Ureter (tissue), 1 donor: ENCODE results near the gene AHNAK2. TPM values are rescaled to one million over a fixed set of nuclear protein-coding genes. Genes with fewer than 3 reads are reported as not detected.
A peak's percentile ranks its signal among the peaks of the same experiment; 100 is the strongest.
"Not testable (repeated sequence)": the region's sequence is repeated elsewhere in the genome, so short reads cannot be mapped to it uniquely, and the experiment has no call there.

ENCODE experiments used
- DNase-seq: peaks from one replicate; pipeline ENCODE4 v3.0.0-alpha.2; 2020; ENCODE audit warnings: low spot score
- total RNA-seq: library from RNA; stranded (reverse); gene quantifications from one replicate; pipeline ENCODE4 v1.2.4, GENCODE V29; 2023
- donor health status: DM: yes; HTN: yes; CAD: no.

AHNAK2 gene
- total RNA-seq, 1 donor from 2014 or later, result 34.5 TPM

DNA sequence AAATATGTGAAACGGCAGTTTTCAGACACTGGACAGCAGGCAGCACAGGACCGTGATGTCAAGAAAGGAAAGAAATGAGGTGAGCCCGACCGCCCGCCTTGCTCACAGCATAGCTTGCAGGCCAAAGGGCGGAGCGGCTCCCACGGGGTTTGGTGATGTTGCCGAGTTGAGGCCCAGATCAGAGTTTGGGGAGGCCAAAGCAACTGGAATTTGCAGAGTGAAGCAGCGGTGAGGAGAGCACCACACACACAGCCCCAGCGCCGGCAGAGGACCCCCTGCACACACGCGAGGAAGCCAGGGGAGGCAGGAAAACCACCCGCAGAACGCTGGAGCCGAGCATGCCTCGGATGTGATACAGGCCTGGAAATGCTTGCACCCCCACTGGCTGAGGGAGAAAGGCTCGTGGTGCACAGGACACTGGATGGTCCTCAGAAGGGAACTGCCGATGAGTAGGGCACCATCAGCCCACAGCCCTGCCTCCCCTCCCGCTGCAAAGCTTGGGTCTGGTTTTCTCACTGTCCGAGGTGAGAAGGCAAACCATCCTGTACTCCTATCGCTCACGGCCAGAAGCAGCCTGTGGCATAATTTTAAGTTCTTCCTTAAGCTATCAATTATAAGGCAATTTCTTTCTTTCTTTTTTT, 79.2 kb downstream of the AHNAK2 start:
- DNase-seq, result no peak

DNA sequence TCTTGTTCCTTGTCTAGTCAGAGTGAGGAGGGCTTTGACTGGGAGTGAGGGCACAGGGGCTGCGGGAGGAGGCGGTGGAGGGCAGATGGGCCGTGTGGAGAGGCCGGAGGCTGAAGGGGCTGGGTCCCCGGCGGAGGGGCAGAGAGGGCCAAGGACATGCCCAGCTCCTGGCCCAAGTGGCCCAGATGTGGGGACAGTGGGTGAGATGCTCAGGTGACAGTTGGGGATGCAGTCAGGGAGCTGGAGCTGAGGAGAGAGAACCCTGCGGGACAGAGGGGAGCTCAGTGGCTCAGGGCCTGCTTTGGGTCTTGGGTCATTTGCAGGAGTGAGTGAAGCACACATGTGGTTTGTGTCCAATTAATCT, 80.0 kb downstream of the AHNAK2 start:
- no peak for DNase-seq

DNA sequence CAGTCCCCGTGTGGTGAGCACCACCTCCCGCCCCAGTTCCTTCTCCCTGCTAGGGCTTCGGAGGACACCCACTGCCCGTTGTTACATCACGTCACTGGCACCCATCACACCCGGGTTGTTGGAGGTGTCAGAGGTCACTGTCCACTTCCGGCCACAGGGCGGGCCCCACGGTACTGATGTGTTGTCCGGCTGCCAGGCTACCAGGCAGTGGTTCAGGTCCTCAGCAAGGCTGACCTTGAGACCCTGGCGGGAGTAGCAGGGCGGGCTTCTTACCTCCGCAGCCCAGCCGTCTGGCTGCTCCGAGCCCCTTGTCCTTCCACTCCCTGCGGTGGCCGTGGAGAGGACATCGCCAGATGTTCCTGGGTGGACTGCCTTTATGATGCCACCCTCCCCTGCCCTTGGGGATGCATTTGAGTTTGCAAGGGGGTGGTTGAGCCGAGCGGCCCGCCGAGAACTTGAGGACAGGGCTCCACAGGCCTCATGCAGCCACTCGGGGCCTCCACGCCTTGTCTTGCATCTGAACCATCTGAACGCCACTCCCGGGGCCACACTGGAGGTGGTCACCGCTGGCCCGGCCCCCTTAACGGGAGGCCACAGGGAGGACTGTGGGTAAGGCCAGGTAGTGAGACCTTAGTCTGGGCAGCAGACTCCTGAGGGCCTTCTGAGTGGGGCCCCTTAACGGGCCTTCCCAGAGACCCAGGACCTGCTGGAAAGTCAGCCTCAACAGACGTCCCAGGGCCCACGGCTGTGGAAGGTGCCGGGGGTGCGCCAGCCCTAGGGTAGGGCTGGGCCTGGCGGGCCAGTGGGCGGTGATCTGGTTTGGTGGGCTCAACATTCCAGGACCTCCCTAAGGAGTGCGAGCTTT, 80.6 kb downstream of the AHNAK2 start:
- DNase-seq, result no peak

DNA sequence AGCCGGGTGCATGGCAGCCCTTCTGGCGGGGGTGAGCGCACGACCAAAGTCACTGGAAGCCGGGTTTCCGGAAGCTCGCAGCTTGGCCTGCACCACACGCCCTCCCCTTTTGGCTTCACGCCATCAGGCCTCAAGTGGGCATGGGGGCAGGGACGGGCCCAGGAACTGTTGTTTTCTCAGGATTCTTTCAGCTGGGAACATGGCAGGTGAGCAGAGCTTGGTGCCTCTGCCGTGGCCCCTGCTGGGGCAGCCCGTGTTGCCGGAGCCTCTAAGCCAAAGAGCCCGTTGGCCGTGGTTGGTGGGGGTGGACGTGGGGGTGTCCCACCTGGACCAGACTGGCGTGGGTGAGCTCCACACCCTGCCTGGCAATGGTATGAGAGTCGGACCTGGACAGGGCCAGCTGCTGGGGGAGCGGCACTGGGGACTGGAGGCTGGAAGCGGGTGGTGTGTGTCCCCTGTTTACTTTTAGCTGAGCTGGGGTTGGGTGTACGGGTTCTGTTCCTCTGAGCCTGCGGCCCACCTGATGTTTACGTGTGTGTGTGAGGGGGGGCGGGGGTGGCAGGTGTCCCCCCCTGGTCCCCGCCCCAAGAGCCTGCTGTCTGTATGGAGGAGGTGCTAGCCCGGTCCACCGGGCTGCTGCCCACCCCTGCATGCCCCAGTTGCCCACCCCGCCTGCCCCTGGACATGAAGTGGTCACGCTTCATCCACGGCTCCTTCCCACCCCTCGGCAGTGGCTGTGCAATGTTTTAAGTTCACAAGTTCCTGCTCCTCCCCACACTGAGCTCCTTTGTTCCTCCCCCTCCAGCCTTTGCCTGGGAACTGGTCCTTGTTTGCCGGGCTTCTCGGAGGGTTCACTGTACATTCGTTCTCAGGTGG, 82.2 kb downstream of the AHNAK2 start:
- DNase-seq, result peak; percentile 67

DNA sequence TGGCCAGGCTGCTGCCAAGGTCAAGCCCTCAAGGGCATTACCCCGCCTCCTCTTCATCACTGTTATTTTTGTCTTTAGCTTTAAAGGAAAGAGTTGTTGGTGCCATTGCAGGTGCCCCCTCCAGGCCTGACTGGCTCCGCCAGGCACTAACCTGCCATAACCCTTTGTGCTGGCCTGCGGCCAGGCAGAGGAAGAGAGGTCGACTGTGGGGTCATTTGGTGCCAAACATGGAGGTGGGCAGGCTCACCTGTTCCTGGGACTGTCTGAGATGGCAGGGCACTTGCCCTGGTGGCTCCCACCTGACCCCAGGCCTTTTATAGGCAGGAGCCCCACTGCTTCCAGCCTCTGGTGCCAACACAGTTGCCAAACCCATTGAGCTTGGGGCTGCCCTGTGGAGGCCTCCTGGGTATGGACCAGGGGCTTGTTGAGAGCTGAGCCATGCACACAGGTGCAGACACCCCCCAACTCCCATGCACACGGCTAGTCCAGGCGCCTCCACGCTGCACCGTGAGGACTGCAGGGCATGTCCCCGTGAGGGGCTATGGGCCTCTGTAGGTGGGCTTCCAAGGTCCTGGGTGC, 82.9 kb downstream of the AHNAK2 start:
- no peak for DNase-seq

DNA sequence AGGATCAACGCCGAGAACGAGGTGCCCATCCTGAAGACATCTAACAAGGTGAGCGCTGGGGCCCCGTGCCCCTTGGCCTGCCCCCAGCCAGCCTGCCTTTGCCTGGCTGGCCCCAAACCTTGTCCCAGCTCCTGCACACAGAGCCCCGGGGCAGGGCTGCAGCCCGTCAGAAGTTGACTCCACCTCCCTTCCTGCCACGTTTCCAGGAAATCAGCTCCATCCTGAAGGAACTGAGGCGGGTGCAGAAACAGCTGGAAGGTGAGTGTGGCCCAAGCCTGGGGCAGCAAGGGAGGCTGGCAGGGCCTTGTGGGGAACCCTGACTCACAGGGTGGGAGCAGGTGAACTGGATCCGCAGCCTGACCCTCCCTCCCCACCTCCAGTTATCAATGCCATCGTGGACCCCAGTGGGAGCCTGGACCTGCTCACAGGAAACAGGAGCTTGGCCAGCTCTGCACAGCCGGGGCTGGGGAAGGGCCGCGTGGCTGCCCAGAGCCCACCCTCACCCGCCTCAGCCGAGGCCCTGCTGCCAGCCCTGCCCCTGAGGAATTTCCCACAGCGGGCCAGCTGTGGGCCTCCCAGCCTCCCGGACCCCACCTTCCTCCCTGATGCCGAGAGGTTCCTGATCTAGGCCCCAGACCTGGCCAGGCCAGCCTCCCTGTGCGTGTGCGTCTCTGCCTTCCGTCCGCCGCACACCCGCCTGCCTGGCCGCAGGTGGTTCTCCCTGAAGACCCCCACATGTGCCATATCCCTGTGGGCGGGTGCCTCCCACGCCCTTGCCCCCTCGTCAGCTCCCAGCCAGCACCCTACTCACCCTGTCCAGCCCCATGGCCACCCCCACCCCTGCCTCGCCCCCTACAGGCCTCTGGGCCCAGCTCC, 83.6 kb downstream of the AHNAK2 start:
- no peak for DNase-seq

DNA sequence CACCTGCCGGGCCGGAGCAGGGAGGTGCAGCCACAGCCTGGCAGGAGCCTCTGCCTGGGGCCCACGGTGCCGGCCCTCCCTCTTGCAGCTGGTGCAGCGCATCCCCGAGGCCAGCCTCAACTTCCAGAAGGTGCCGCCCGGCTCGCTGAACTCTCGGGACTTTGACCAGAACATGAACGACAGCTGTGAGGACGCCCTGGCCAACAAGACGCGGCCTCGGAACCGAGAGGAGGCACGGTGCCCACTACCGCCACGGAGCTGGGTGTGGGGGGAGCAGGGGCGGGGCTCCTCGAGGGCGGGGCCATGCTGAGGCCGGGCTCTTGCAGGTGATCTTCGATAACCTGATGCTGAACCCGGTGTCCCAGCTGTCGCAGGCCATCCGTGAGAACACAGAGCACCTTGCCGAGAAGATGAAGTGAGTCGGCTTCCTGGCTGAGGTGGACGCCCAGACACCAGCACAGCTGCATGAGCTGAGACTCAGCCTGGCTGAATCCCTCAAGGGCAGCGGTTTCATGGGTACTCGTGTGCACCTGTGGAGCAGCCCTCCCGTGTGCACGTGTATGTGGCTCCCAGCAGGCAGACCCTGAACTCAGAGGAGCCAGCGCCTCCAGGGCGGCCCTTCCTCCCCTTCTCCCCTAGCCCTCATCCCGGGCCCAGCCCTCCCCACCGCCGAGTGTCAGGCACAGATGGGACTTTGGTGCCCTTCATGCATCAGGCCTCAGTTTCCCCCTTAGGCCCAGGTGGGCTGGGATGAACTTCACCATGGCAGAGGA, 84.6 kb downstream of the AHNAK2 start:
- DNase-seq, result no peak

DNA sequence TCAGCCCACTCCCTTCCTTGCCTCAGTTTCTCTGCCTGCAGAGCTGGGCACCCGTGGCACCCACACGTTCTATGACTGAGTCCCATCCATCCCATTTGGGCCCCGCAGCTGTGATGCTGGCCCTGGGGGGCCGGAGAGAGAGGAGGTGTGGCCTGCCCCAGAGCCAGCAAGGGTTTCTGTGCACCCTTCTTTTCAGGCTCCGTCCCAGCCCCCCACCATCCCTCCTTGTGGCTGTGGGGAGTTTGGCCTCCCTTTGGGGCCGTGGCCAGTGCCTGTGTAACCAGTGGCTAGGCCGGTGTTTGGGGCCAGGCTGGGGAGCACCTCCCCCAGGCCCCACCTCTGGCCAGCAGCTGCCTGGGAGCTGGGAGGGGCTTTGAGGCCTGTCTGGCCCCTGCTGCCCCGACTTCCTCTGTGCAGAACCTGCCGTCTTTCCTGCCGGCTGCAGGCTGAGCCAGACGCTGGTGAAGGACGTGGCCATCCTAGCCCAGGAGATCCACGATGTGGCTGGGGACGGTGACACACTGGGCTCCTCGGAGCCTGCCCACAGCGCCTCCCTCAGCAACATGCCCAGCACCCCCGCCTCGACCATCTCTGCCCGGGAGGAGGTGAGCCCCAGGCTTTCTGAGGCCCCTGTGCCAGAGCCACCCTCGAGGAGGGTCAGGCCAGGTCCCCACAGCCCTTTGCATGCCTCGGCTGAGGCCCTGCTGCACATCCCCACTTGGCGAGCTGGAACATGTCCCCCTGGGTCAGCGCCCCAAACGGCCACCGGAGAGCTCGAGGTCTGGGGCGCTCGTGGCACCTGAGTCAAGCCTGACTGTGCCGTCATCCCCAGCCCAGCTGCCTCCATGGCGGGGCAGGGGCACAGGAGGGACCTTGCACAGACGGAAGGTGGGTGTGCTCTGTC, 85.4 kb downstream of the AHNAK2 start:
- DNase-seq, result peak; percentile 34

DNA sequence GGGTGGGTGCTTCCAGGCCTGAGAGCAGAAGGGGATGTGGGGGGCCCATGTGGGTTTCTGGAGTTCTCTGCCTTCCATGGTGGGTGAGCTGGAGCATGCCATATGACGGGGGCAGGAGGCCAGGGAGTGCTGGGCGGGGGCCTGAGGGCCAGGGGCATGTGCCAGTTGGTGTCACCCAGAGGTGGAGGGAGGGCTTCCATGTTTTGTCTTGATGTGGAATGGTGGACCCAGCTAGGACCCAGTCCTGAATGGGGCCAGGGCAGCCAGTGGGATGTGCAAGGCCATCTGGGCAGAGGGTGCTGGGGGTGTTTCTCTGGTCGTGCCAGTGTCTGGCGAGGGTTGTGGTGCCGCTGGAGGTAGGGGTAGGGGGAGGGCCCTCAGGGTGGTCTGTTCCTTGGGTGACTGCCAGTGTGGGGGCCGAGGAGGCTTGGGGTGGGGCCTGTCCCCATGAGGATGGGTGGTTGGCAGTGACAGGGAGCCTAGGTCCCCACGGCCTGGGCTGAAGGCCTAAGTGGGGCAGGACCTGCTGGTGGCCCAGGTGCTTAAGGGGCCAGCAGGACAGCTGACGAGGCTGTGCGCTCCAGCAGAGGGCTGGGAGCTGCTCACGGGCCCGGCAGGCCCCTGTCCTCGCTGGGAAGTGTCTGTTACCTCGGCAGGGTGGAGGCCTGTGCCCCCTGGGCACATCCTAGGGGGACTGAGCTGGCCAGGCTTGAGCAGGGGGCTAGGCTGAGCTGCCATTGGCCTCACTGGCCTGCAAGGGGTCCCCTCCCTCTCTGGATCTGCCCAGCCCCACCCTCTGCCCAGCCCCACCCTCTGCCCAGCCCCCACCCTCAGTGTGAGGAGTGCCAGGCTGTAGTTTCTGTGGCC, 86.3 kb downstream of the AHNAK2 start:
- no peak for DNase-seq

DNA sequence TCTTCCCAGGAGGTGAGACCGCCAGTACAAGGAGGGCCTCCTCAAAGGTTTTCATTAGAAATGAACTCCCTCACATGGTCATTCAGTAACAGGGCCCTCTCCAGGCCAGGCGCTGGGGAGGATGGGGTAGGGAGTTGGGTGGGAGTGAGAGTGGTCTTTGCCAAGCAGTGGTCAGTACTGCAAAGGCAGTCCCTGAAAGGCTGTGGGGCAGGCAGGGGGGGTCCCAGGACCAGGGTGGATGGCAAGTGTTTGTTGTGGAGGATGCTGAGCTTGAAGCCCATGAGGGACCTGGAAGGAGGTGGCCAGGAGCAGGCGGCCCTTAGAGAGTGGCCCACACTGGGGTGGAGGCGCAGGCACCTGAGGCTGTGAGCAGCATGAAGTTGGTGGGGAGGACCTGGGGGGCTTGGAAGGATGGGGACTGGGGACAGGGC, 87.0 kb downstream of the AHNAK2 start:
- DNase-seq, result no peak

DNA sequence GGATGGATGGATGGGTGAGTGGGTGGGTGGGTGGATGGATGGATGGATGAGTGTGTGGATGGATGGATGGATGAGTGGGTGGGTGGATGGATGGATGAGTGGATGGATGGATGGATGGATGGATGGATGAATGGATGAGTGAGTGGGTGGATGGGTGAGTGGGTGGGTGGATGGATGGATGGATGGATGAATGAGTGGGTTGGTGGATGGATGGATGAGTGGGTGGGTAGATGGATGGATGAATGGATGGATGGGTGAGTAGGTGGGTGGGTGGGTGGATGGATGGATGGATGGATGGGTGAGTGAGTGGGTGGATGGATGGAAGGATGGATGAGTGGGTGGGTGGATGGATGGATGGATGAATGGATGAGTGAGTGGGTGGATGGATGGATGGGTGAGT, 87.9 kb downstream of the AHNAK2 start:
- DNase-seq, result not testable (repeated sequence)

DNA sequence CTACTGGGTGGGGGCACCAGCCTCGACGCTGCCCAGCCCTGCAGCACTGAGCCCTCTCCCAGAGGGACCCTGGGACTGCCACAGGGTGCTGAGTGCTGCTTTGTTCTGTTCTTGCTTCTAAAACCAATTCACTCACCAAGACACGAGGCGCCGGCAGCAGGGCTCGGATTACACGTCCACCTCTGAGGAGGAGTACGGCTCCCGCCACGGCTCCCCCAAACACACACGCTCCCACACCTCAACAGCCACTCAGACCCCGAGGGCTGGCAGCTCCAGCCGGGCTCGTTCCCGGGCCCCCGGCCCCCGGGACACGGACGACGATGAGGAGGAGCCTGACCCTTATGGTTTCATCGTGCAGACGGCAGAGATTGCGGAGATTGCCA, 88.8 kb downstream of the AHNAK2 start:
- DNase-seq, result no peak

DNA sequence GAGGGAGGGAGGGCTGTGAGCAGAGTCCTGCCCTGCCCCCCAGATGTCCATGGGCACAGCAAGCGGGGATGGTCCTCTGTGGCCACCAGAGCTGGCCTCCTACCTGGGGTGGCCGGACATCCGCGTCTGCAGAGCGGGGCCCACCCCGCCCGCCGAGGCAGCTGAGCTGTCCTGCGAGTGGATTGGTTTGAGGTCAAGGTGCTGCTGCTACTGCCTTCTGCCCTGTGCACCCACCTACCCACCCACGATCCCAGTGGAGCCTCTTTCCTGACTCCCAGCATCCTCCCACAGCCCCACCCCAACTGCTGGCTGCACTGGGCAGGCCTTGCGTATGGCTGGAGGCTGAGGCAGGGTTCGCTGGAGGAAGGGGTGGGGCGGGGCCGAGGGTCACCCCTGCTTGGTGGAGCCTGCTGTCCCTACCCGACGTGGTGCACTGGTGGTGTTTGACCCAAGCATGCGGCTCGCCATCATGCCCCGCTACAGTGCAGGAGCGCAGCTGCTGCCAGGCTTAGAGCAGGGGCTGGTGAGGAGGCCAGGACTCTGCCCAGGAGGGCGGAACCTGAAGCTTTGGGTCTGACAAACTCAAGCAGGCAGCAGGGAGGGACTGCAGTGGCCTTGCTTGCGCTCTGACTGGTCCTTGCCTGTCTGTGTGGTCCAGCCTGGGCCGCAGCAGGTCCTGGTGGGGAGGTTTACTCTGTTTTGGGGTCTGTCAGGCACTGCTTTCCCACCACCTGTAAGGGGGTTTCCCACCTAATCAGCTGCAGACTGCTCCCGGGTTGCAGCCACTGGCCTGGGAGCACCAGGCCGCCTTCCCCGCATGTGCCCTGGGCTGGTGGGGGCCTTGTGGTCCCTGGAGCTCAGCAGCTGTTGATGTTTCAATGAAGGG, 89.4 kb downstream of the AHNAK2 start:
- no peak for DNase-seq

DNA sequence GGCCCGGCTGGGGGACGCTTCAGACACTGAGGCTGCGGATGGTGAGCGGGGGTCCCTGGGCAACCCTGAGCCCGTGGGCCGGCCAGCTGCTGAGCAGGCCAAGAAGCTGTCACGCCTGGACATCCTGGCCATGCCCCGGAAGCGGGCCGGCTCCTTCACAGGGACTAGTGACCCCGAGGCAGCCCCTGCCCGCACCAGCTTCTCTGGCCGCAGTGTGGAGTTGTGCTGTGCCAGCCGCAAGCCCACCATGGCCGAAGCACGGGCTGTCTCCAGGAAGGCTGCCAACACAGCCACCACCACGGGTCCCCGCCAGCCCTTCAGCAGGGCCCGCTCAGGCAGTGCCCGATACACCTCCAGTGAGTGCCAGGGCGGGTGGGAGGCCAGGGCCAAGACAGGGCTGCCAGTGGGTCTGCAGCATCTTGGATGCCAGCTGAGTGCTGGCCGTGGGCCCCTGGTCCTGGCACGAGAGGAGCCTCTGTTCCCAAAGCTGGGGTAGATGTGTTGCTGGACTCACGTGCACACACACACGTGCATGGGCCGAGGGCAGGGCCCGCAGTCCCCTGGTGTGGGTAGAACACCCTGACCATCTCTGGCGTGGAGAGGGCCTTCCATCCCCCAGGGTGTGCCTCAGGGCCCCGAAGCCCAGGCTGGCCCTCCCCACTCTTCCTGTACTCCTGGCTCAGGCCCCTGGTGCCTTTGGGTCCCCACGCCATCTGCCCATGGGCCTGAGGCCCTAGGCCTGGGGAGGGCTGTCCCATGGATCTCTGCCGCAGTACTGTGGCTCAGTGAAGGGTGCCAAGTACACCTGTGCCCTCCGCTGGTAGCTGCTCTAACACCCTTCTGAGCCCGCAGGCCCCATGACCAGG, 90.3 kb downstream of the AHNAK2 start:
- DNase-seq, result no peak
